Loucy (cell line): ENCODE measurements around the gene MTLN.
"Not testable (repeated sequence)": the region's sequence is repeated elsewhere in the genome, so short reads cannot be mapped to it uniquely, and the experiment has no call there.

Experiments used
- EZH2phosphoT487 ChIP-seq: fragments of 200-600 bp; IDR thresholded peaks from 2 replicates; pipeline ENCODE4 v1.6.1; 2018; ENCODE audit warnings: antibody characterized with exemption, mild to moderate bottlenecking, moderate library complexity, borderline replicate concordance
- TF ChIP-seq, protein P1 (sequence below): fragments of 200-600 bp; sonication (generic); conservative IDR thresholded peaks from 2 replicates; pipeline ENCODE4 v1.5.1; 2014; ENCODE audit warnings: mild to moderate bottlenecking, antibody characterized with exemption, low read length

- TF ChIP-seq, protein P1, sequence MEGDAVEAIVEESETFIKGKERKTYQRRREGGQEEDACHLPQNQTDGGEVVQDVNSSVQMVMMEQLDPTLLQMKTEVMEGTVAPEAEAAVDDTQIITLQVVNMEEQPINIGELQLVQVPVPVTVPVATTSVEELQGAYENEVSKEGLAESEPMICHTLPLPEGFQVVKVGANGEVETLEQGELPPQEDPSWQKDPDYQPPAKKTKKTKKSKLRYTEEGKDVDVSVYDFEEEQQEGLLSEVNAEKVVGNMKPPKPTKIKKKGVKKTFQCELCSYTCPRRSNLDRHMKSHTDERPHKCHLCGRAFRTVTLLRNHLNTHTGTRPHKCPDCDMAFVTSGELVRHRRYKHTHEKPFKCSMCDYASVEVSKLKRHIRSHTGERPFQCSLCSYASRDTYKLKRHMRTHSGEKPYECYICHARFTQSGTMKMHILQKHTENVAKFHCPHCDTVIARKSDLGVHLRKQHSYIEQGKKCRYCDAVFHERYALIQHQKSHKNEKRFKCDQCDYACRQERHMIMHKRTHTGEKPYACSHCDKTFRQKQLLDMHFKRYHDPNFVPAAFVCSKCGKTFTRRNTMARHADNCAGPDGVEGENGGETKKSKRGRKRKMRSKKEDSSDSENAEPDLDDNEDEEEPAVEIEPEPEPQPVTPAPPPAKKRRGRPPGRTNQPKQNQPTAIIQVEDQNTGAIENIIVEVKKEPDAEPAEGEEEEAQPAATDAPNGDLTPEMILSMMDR, result not testable (repeated sequence)
- TF ChIP-seq EZH2phosphoT487, result not testable (repeated sequence)
These were observed 22.2 kb upstream of the MTLN start for GRCh38 chr2:110234514-110234913.
